Left renal pelvis (tissue), 4 donors: ENCODE data around the gene CBARP. TPM values are rescaled to one million over a fixed set of nuclear protein-coding genes. Genes with fewer than 3 reads are reported as not detected.
A peak's percentile ranks its signal among the peaks of the same experiment; 100 is the strongest.

Source experiments
- DNase-seq, 4 donors: peaks; one replicate each; pipeline ENCODE4 v3.0.0-alpha.2; 2013; ENCODE audit warnings: low read depth in 4 of 4, low spot score in 3 of 4
- polyA plus RNA-seq, 4 donors: library from polyadenylated mRNA; unstranded; fragments of 120-200 nt; gene quantifications; one replicate each; pipeline ENCODE4 v1.2.1, GENCODE V29; 2013; ENCODE audit not compliant: insufficient read length in 4 of 4

The CBARP gene
- polyA plus RNA-seq, 4 donors, result 1.4 to 3.5 (median 1.9) TPM

DNA sequence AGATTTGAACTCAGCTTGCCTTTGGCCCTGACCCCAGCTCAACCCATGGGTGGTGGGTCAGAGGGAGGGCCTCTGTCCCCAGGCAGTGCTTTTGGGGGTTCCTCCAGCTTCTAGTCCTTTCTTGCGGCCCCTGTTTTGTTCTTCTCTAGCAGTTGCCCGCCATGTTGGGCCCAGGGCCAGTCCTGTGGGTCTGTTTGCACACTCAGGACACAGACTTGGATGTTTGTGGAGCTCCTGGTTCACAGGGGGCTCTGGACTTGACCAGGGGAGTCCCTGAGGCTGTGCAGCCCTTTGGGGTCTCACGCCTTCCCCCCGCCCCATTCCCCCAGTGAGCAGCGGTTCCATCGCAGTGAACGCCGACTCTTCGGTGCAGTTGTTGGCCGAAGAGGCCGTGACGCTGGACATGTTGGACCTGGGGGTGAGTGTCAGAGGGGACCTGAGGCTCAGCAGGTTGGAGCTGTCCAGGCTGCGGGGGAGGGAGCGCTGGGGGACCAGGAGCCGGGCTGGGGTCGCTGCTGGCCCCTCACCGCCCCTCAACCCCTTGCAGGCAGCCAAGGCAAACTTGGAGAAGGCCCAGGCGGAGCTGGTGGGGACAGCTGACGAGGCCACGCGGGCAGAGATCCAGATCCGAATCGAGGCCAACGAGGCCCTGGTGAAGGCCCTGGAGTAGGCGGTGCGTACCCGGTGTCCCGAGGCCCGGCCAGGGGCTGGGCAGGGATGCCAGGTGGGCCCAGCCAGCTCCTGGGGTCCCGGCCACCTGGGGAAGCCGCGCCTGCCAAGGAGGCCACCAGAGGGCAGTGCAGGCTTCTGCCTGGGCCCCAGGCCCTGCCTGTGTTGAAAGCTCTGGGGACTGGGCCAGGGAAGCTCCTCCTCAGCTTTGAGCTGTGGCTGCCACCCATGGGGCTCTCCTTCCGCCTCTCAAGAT, 6.2 kb upstream of the CBARP start:
- DNase-seq, result no peak

DNA sequence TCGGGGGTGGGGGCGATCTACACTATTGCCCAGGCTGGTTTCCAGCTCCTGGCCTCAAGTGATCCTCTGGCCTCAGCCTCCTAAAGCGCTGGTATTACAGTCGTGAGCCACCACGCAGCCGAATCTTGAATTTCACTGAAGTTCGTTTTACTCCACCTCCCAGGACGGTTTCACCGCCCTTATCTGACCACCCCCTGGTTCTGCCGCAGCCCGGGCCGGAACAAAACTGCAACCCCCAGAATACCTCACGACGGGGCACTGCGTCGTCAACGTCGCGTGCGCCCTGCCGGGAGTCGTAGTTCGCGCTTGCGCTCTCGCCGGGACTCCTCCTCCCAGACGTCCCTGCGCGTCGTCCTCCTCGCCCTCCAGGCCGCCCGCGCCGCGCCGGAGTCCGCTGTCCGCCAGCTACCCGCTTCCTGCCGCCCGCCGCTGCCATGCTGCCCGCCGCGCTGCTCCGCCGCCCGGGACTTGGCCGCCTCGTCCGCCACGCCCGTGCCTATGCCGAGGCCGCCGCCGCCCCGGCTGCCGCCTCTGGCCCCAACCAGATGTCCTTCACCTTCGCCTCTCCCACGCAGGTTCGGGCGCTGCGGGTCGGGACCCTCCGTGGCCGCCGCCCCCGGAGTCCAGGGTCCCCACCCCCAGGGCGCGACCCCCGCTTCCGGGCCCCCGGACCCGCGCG, 3.8 kb upstream of the CBARP start, which contains the start of gene ATP5F1D:
Gene ATP5F1D (plus strand): TSS at position 335 of the 679 bp plus-strand sequence. CDS start 100 bp downstream, at position 435.
- peak in 2 of 4 donors; percentile 82 to 87 for DNase-seq

DNA sequence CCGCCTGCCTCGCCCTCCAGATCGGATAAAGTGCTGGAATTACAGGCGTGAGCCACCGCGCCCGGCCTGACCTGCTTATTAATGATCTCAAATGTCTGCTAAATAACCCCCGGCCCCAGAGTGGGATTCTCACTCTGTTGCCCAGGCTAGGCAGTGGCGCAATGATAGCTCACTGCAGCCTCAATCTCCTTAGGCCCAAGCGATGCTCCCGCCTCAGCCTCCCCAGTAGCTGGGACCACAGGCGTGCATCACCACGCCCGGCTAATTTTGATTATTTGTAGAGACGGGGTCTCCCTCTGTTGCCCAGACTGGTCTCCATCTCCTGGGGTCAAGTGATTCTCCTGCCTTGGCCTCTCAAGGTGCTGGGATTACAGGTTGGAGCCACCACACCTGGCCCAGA, 3.1 kb upstream of the CBARP start:
- DNase-seq, result no peak

DNA sequence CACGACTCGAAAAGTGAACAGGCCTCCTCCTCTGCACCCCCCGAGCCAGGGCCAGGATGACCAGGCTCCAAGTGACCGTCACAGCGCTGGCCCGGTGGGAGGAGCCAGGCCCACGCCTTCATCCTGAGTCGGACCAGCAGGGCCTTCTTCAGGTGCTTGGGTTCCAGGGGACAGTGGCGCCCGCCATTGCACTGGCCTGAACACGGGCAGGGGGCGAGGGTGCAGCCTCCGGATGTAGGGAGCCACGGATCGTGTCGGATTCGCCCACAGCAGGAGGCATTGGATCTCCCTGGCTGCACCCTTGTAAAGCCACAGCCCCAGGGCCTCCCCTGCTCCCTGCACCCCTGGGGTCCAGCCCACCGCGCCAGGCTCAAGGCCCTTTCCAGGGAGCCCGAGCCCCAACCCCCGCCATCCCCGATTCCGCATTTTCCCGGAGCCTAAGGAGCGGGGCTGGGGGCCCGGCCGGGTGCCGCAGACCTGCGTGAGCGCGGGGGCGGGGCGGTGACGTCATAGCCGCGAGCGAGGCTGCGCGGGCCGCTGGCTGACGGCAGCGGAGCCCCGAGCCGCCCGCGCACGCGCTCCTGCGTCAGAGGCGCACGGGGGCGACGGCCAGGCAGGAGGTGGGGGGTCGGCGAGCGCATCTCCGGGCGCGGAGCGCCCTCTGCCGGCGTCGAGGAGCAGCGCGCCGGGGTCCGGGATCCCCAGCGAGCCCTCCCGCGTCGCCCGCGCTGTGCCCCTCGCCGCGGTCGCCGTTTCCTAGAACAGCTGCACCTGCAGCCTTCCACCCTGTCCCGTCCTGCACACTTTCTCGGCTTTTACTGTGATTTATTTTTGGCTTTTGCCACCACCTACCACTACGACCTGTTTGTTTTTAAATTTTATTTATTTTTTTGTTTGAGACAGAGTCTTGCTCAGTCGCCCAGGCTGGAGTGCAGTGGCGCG, 2.3 kb upstream of the CBARP start:
- peak in 1 of 4 donors; percentile 80 for DNase-seq

DNA sequence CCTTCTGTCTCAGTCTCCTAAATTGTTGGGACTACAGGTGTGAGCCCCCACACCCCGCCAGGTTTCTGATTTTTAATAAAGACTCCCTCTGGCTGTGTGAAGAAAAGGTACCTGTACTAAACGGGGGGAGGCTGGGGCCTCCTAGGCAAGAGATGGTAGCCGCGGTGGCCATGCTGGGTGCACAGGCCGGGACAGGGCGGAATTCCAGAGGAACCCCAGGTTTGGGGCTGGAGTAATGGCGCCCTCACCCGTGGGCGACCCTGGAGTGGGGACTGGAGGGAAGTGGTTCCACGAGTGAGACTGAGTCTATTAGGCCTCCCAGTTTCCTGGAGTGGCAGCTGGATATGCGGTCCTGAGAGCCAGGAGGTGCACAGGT, 1.6 kb upstream of the CBARP start:
- DNase-seq, result no peak

DNA sequence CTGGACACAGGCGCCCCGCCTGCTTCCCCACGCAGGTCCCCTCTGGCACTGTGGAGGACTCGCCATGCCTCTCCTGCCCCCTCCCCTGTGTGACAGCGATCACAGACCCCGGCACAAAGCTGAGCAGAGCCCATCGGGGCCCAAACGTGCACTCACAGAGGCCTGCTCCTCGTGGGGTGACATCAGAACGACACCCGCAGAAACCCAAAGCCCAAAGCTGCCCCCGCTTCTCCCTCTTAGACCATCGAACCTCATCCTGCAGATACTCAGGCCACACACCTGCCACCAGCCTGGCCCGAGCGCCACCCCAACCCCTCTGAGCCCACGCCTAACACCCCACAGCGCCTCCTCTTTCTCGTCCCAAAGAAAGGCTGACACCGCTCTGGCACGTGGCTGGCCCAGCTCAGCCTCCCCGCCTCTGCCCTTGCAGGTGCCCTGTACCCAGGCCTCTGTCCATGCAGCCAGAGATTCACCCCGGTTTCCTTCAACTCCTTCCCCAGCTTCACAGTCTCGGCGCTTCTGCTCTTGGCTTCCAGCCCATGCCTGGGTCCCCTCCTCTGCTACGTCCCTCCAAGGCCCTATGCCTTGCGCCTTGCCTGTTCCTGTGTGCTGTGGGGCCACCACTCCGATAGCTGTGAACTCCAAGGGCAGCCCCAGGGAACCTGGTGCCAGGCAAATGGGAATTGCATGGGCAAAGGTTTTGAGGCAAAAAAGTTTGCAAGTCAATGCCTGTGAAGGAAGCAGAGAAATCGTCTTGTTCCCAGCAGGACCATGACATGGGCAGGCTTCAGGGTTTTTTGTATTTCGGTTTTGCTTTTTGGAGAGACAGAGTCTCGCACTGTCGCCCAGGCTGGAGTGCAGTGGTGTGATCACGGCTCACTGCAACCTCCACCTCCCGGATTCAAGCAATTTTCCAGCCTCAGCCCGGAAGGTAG, 831 bp upstream of the CBARP start:
- DNase-seq, result no peak

DNA sequence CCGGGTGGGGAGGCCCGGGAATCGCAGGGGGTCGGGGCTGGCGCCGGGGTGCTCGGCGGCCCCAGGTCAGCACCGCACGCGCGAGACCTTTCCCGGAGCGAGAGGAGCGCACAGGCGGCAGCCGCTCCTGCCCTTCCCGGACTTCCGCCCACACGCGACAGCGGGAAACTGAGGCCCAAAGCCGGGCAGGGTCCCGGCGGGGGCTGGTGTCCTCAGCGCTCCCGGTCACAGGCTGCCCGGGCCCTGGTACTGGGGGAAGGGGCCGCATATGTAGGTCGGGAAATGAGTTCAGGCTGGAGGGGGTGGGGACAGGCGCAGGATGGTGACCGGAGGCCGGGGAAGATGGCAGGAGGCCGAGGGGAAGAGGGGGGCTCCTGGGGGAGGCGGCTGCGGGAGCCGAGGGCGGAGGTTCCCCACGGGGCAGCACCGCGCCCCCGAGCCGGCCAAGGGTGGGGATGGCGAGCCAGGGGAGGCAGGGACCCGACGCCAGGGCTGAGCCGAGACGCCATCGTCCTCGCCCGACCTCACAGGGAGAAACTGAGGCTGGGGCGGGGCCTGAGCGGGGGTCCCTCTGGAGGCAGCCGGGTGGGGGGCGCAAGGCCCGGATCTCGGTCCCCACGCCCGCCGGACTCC, 662 bp downstream of the CBARP start:
- DNase-seq, result no peak

DNA sequence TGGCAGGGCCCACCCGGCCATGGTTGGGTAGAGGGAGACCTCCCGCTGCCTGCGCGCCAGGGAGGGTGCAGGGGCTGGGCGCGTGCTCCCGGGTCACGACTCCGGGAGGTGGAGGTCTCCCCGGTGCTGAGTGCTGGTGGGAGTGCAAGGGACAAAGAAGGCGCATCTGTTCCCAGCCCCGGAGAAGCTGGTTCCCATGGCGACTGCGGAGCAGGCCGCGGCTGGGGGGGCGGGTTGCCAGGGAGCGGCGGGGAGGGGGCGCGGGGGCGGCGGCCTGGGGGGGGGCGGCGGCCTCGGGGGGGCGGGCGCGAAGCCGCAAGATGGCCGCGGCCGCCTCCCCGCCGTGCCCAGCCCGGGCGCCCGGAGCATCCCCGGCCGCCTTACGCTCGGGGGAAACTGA, 1.2 kb downstream of the CBARP start:
- DNase-seq, result no peak

DNA sequence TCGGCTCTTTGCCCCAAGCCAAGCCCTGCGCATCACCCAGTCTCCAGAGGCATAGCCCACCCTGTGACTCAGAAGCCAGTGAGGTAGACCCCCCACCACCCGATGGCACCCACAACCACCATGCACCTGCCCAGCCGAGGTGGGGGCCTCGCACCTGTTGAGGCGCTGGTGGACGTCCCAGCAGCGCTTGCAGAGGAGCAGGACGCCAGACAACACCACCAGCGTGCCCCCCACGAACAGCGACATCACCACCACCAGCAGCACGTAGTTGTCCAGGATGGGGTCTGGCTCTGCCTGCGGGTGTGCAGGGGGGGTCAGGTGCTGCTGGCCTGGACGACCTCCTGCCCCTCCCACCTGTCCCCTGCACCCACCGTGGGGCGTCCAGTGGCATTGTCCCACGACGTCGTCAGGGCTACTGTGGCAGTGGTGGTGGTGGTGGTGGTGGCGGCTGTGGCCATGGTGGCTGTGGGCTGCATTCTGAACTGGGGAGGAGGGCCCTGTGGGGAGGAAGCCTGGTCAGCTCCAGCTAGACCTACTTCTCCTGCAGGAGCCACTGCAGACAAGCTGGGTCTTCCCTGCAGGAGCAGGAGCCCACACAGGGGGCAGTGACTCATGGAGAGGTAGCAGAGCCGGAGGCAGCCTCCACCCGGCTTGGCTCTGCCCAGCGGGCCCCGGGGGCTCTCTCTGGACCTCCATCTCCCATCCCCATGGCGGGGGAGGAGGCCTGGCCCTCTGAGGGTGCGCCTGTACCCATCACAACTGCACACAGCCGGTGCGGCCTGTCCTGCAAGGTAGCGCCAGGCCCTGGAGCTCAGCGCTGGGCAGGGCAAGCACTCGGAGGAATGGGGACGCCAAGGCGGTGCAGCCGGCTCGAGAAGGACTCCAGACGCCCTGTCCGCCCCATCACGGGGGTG, 1.9 kb downstream of the CBARP start:
- DNase-seq, result no peak

DNA sequence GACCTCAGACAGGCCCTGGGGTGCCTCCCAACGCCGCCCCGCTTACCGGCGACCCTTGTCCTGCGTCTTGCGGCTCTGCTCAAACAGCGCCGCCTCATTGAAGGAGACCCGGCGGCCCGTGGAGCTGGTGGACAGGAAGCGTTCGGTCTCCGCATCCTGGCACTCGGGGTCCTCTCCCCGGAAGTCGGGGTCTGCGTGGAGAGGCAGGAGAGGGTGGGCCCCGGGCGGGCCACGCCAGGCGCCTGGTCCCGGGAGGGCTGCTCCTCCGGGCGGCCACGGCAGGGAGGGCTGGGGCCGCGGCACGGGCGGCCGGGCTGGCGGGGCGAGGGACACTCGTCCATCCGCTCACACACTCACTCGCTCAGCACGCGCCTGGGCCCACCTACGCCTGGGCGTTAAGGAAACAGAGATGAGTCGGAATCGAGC, 2.8 kb downstream of the CBARP start:
- no peak for DNase-seq

DNA sequence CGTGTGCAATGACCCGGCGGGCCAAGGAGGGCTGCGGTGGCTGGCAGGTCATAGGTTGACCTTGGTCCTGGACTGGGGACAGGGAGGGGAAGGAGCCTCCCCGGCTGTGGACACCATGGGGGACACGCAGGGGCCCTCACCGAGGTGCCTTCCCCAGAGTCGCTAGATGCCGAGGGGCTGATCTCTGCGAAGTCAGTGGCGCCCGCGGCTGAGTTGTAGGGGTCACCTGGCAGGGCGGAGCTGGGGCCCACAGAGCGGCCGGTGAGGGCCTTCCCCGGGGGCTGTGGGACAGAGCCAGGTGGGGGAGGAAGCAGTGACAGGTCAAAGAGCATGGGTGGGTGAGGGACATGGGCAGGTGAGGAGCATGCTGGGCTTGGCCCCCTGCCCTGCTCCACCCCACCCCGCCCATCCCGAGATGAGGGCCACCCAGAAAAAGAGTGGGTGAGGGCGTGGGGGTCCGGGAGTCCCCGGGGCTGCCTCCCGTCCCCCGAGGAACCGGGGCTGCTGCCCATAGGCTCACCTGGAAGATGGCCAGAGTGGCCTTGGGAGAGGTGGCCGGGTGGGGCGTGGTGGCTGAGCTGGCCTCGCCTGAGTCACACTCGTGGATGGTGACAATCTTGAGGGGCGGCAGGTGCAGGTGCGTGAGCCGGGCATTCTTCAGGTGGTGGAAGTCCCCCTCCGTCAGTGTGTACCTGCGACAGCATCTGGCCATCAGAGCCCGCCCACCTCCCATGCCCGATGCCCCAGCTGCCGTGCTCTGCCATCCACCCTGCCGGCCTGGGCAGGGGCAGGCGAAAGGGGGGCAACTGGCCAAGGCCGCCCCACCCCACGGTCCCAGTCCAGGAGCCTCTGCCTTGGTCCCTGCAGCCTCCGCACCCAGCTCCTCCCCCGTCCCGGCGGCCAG, 3.5 kb downstream of the CBARP start:
- DNase-seq, result no peak

DNA sequence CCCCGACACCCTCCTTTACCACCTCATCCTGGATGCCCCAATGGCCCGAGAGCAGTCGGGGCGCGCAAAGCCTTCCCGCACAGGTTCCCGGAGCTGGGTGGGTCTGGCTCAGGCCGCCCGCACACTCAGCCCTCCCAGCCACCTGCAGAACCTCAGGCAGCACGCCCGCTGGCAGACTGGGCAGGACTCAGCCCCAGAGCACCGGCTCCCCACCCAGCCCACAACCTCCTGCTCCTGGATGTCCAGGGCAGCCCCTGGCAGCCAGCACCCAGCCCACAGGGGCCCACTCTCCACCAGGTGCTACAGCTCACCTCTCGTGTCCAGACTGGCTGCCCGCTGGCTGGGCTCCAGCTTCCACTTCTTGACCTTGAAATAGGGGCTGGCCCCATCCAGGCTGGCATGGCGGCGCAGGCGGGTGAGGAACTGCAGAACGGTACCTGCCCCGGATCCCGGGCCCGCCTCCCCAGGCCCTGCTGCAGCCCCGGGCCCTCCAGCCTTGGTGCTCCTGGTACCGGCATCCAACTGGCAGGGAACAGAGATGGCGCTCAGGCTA, 4.6 kb downstream of the CBARP start:
- DNase-seq, result no peak

DNA sequence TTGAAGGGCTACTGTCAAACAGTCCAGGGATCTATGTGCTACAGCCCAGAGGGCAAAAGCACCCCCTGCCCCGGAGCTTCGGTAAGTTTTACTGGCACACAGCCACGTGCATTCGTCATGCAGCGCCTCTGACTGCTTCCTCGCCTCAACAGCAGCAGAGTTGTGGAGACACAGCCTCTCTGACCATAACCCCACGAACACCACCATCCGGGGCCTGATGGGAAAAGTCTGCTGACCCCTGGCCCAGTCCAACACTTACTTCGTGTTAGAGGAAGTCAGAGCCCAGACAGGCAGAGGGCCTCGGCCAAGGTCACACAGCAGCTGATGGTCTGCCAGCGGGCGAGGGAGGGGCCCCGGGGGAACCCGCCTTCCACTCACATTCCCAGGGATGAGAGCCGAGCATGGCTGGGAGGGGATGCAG, 5.1 kb downstream of the CBARP start:
- no peak for DNase-seq

DNA sequence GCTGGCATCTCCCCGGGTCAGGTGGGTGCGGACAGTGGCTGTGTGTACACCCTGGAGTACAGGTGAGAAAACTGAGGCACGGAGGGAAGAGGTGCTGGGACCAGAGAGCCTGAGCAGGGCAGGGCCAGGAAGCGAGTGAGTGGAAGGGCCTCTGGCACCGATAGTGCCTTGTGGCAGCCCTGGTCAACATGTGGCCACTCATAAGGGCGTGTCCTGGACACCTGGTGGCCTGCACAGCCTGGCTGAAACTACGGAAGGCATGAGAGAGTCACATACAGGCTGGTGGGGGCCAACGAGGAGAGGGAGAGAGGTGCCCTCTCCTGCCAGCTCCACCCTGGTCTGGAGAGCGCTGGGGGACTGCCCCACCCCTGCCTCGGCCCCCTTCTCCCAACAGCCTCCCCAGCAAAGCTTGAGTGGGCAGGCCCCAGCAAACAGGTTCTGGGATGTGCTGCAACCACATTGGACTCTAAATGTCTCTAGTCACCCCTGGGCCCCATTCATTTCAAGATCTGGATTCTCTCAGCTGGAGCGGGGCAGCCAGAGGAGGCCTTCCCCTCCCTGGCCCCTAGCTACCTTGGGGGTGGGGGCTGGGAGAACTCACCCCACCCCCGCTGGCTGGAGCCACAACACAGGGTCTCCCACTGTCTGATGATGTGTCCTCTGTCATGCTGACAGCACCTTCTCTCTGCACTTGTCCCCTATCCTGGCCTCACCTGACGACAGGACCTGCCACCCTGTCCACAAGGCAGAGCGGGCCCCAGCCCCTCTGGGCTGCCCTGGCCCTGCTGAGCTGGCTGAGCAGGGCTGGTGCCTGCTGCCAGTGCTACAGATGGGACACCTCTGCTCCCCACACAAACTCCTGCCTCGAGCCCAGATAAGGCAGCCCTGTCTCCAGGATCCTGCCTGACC, 5.8 kb downstream of the CBARP start:
- DNase-seq, result no peak

DNA sequence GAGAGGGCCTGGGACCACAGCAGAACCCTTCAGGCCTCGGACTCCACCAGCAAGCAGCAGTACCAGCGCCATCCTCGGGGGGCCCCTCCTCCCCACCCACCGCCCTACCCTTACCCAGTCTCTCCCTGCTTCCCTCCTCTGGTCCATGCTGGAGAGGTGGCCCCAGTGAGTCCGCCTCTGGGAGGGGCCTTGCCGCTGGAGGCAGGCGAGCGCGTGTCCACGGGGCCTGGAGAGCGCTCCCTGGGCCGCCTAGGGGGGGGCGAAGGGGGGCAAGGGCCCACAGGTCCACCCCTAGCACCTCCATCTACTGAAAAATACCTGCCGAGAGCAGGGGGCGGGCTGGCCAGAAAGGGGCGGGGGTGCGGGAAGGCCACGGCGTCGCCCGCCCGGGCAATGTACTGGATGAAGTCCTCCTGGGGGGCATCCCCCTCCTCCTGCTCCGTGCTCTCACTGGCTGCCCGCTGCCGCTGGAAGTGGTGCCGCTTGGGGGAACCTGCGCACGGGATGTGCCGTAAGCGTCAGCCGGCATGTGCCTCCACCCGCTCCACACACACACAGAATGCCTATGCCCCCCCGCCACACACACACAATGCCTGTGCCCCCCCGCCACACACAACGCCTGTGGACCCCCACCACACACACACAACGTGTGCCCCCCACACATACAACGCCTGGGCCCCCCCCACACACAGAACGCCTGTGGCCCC, 6.9 kb downstream of the CBARP start:
- no peak for DNase-seq
